CD14-positive monocyte (primary cell): Measurements from ENCODE around the gene MKLN1. TPM values are rescaled to one million over a fixed set of nuclear protein-coding genes. Genes with fewer than 3 reads are reported as not detected.

Experiments used
- DNase-seq, 3 donors: peaks; one replicate each; pipeline ENCODE4 v3.0.0-alpha.2; 2011 to 2022
- H2AFZ ChIP-seq: 2 replicates; pipeline ENCODE4 v1.6.0; 2012; ENCODE audit warnings: mild to moderate bottlenecking, low read depth, low read length, inconsistent platforms; ENCODE audit not compliant: insufficient read depth, poor library complexity, severe bottlenecking
- H3K27ac ChIP-seq, 2 donors: 1 replicate in 1 of 2; 2 replicates in 1 of 2; pipeline ENCODE4 v1.5.1; 2012 to 2013; ENCODE audit warnings: low read length in 2 of 2, control low read depth in 1 of 2, inconsistent platforms in 1 of 2, low read depth in 1 of 2, mild to moderate bottlenecking in 1 of 2
- H3K27me3 ChIP-seq, 2 donors: one replicate each; pipeline versions ENCODE4 v1.6.0 to v1.6.1; 2011 to 2013; ENCODE audit warnings: low read length in 2 of 2; ENCODE audit not compliant: control insufficient read depth in 2 of 2, insufficient read depth in 2 of 2
- H3K36me3 ChIP-seq, 2 donors: replicated peaks in 1 of 2; 1 replicate in 1 of 2; 2 replicates in 1 of 2; pipeline versions ENCODE4 v1.5.1 to v1.6.1; 2012 to 2013; ENCODE audit warnings: low read length in 2 of 2, control low read depth in 1 of 2, inconsistent platforms in 1 of 2, mild to moderate bottlenecking in 1 of 2; ENCODE audit not compliant: insufficient read depth in 2 of 2, control insufficient read depth in 1 of 2
- H3K4me1 ChIP-seq, 2 donors: 1 replicate in 1 of 2; 2 replicates in 1 of 2; pipeline versions ENCODE4 v1.5.1 to v1.6.1; 2012 to 2013; ENCODE audit warnings: low read length in 2 of 2, control low read depth in 1 of 2, inconsistent platforms in 1 of 2, mild to moderate bottlenecking in 1 of 2, moderate library complexity in 1 of 2; ENCODE audit not compliant: insufficient read depth in 2 of 2, control insufficient read depth in 1 of 2
- H3K4me2 ChIP-seq: replicated peaks from 2 replicates; pipeline ENCODE3; 2012; ENCODE audit warnings: low read length, moderate library complexity, mild to moderate bottlenecking; ENCODE audit not compliant: poor library complexity, severe bottlenecking; ENCODE audit errors: extremely low read depth
- H3K4me3 ChIP-seq, 3 experiments: fragments of 200-600 bp in 1 of 3; sonication (generic) in 1 of 3; replicated peaks in 1 of 3; 1 replicate in 2 of 3; 2 replicates in 1 of 3; pipeline ENCODE4 v1.5.1; 2011 to 2013; ENCODE audit warnings: low read length in 3 of 3, mild to moderate bottlenecking in 3 of 3, control low read depth in 2 of 3, low read depth in 2 of 3, inconsistent platforms in 1 of 3, moderate library complexity in 1 of 3
- H3K79me2 ChIP-seq: 2 replicates; pipeline ENCODE4 v1.6.0; 2012; ENCODE audit warnings: mild to moderate bottlenecking, control low read depth, inconsistent platforms, low read length, moderate library complexity; ENCODE audit not compliant: insufficient read depth
- H3K9ac ChIP-seq: 2 replicates; pipeline ENCODE4 v1.6.0; 2017; ENCODE audit warnings: low read length, mild to moderate bottlenecking; ENCODE audit not compliant: insufficient read depth, poor library complexity, severe bottlenecking
- H3K9me3 ChIP-seq, 2 donors: replicated peaks in 1 of 2; 1 replicate in 1 of 2; 2 replicates in 1 of 2; pipeline versions ENCODE4 v1.5.1 to v1.6.1; 2012 to 2013; ENCODE audit warnings: low read length in 2 of 2, control low read depth in 1 of 2; ENCODE audit not compliant: control insufficient read depth in 1 of 2, insufficient read depth in 1 of 2
- H4K20me1 ChIP-seq: 2 replicates; pipeline ENCODE4 v1.6.0; 2012; ENCODE audit warnings: mild to moderate bottlenecking, low read length, control low read depth, moderate library complexity; ENCODE audit not compliant: insufficient read depth
- H3K27ac Mint-ChIP-seq, 7 donors: one replicate each; pipeline ENCODE4 v1.8.0; 2020; ENCODE audit warnings: mild to moderate bottlenecking in 7 of 7, mixed read lengths in 7 of 7, moderate library complexity in 6 of 7, inconsistent platforms in 2 of 7
- H3K27me3 Mint-ChIP-seq, 3 donors: one replicate each; pipeline ENCODE4 v1.8.0; 2021 to 2022; ENCODE audit warnings: low read depth in 3 of 3, mild to moderate bottlenecking in 3 of 3, mixed read lengths in 3 of 3, moderate library complexity in 3 of 3, inconsistent platforms in 1 of 3
- H3K36me3 Mint-ChIP-seq, 2 donors: one replicate each; pipeline ENCODE4 v1.8.0; 2020; ENCODE audit warnings: mixed read lengths in 2 of 2, inconsistent platforms in 1 of 2, mild to moderate bottlenecking in 1 of 2
- H3K4me1 Mint-ChIP-seq: one replicate; pipeline ENCODE4 v1.8.0; 2020; ENCODE audit warnings: mild to moderate bottlenecking, mixed read lengths
- H3K4me3 Mint-ChIP-seq, 2 donors: one replicate each; pipeline ENCODE4 v1.8.0; 2020; ENCODE audit warnings: mild to moderate bottlenecking in 2 of 2, mixed read lengths in 2 of 2, moderate library complexity in 1 of 2
- H3K9me3 Mint-ChIP-seq, 7 donors: one replicate each; pipeline ENCODE4 v1.8.0; 2020 to 2022; ENCODE audit warnings: mixed read lengths in 7 of 7, mild to moderate bottlenecking in 6 of 7, moderate library complexity in 6 of 7, inconsistent platforms in 2 of 7
- WGBS: methylation state at CpG from one replicate; pipeline ENCODE4 v1.1.5; 2013; ENCODE audit warnings: missing lambda C conversion rate; ENCODE audit not compliant: insufficient coverage; 5-methylcytosine and 5-hydroxymethylcytosine counted together
- intact Hi-C, 2 donors: fragments of 100-400 bp; cut with micrococcal nuclease; formaldehyde crosslinking; loops; one replicate each; pipeline versions ENCODE4 v1.15.0 to v1.15.1; 2023
- polyA plus RNA-seq, 3 donors: library from polyadenylated mRNA; depleted of rRNA in 1 of 3; unstranded in 2 of 3; stranded (reverse) in 1 of 3; fragments of 300-500 nt in 2 of 3; fragments of >200 nt in 1 of 3; fragmentation: Illumina TruSeq in 2 of 3; gene quantifications; 1 replicate in 2 of 3; 2 replicates in 1 of 3; pipeline ENCODE4 v1.2.3, GENCODE V29; 2012 to 2021
- TF ChIP-seq, protein P1 (sequence below): fragments of 200-600 bp; IDR thresholded peaks from one replicate; pipeline ENCODE4 v1.8.0; 2022; ENCODE audit warnings: antibody characterized with exemption, mild to moderate bottlenecking

The MKLN1 gene
- polyA plus RNA-seq, 3 donors = 12.2 to 18.5 (median 17.2) TPM

DNA sequence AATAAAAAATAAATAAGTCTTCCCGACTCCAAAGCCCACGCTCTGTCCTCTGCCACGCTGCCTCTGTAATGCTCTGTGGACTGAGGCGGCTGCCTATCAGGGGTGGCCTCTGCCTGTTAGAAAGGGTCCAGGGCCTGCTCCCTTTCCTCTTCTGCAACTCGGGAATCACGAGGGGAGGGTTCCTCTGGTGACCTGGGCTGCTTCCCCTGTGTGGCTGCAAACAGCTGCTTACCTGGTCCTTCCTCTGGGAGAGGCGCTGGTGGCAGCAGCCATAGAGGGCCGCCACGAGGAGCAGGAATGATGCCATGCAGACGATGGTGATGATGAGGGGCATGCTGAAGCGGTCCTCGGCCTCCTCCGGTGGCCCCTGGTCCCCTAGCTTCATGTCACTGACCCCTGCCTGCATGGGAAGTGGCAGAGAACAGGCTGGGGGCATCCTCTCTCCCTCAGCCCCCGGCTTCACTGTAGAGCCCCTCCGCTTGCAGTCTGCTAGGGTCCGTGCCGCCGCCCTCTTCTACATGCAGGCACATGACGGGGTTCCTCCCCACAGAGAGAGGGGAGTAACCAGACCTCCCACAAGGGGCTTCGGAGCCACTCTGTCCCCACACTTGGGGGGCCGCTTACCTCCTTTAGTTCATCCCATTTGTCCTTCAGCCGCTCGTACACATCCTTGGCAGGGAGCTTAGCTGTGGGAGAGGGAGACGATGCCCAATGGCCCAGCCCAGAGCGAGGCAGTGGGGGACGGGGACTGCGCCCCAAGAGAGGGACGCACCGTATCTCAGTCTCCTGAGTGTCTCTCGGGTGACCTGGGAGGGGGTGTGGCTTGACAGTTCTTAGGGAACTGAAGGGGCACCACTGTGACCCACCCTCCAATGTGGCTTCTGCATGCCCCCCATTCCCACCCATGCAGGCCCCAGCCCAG is 178.2 kb downstream of the MKLN1 start:
- no peak for DNase-seq
- H3K4me1 Mint-ChIP-seq = peaks cover 3% of the 10 kb centered on the region
- Histone ChIP-seq H3K4me2 (no peak overlapping the region), H3K27me3 (peaks cover 0 to 3% of the 10 kb centered on the region in 2 donors), H3K79me2 (no peaks in the 10 kb centered on the region), H3K36me3 (no peaks in the 10 kb centered on the region), H3K9me3 (no peaks in the 10 kb centered on the region), H4K20me1 (no peaks in the 10 kb centered on the region), H2AFZ (no peak overlapping the region), H3K4me3 (no peak overlapping the region), H3K27ac (no peak overlapping the region), H3K9ac (no peak overlapping the region), H3K4me1 (peaks cover 0 to 3% of the 10 kb centered on the region in 2 donors)
- TF ChIP-seq, protein P1, sequence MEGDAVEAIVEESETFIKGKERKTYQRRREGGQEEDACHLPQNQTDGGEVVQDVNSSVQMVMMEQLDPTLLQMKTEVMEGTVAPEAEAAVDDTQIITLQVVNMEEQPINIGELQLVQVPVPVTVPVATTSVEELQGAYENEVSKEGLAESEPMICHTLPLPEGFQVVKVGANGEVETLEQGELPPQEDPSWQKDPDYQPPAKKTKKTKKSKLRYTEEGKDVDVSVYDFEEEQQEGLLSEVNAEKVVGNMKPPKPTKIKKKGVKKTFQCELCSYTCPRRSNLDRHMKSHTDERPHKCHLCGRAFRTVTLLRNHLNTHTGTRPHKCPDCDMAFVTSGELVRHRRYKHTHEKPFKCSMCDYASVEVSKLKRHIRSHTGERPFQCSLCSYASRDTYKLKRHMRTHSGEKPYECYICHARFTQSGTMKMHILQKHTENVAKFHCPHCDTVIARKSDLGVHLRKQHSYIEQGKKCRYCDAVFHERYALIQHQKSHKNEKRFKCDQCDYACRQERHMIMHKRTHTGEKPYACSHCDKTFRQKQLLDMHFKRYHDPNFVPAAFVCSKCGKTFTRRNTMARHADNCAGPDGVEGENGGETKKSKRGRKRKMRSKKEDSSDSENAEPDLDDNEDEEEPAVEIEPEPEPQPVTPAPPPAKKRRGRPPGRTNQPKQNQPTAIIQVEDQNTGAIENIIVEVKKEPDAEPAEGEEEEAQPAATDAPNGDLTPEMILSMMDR = no peak
- H3K27ac Mint-ChIP-seq = peak overlapping the region in 1 of 7 donors; percentile 21
- H3K27me3 Mint-ChIP-seq = peaks cover 2 to 11% (median 6%) of the 10 kb centered on the region in 3 donors
- intact Hi-C loops = loop anchor here in 1 of 2 donors (10.0 kb wide), 1 partner anchor 149 kb away; no protein-coding TSS in a partner anchor
- H3K4me3 Mint-ChIP-seq = no peak overlapping the region
- WGBS = 96% methylated on average over 17 of the region's 30 CpGs
- H3K36me3 Mint-ChIP-seq = no peaks in the 10 kb centered on the region
- H3K9me3 Mint-ChIP-seq = peaks cover 0 to 2% (median 0%) of the 10 kb centered on the region in 7 donors

DNA sequence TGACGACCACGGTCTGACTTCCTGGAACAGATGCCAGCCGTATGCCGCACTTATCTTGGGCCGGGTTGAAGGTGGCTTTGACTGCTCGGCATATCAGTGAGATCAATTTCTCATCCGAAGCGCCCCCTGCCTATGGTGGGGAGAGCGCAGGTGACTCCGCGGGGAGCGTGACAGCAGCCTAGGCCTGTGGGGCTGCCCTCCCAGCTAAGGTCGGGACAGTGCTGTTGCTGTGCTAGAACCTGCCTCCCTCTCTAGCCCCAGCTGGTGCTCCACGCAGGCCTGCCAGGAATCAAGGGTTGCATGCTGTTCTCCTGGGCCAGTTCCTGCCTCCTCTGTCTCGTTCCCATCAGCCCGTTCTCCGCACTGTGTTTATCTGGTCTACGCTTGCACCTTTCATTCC is 178.9 kb downstream of the MKLN1 start:
- no peak overlapping the region for H3K4me3 Mint-ChIP-seq
- H3K4me1 ChIP-seq = peaks cover 0 to 3% of the 10 kb centered on the region in 2 donors
- H3K36me3 Mint-ChIP-seq = no peaks in the 10 kb centered on the region
- no peak overlapping the region for H3K9ac ChIP-seq
- H3K27me3 Mint-ChIP-seq = peaks cover 2 to 11% (median 6%) of the 10 kb centered on the region in 3 donors
- DNase-seq = no peak
- peaks cover 0 to 3% of the 10 kb centered on the region in 2 donors for H3K27me3 ChIP-seq
- H3K27ac ChIP-seq = no peak overlapping the region
- peaks cover 3% of the 10 kb centered on the region for H3K4me1 Mint-ChIP-seq
- TF ChIP-seq, protein P1 = no peak
- H3K9me3 ChIP-seq = no peaks in the 10 kb centered on the region
- H3K4me2 ChIP-seq = no peak overlapping the region
- H3K79me2 ChIP-seq = no peaks in the 10 kb centered on the region
- peak overlapping the region in 1 of 7 donors; percentile 21 for H3K27ac Mint-ChIP-seq
- H2AFZ ChIP-seq = no peak overlapping the region
- no peaks in the 10 kb centered on the region for H3K36me3 ChIP-seq
- H3K9me3 Mint-ChIP-seq = peaks cover 0 to 2% (median 0%) of the 10 kb centered on the region in 7 donors
- H3K4me3 ChIP-seq = no peak overlapping the region
- H4K20me1 ChIP-seq = no peaks in the 10 kb centered on the region
- WGBS = 91% methylated on average over 18 of the region's 18 CpGs
- intact Hi-C loops = loop anchor here in 1 of 2 donors (10.0 kb wide), 1 partner anchor 148 kb away; no protein-coding TSS in a partner anchor
